AG09309 (cell line): ENCODE data around the gene POGZ.

Experiments
- DNase-seq: peaks from one replicate; pipeline ENCODE4 v3.0.0-alpha.2; 2010; ENCODE audit warnings: low read depth
- H3K4me3 ChIP-seq: 2 replicates; pipeline ENCODE4 v1.5.1; 2011; ENCODE audit warnings: mild to moderate bottlenecking, low read depth, low read length, moderate library complexity; ENCODE audit not compliant: control insufficient read depth
- TF ChIP-seq, protein P1 (sequence below): IDR thresholded peaks from 2 replicates; pipeline ENCODE4 v1.5.1; 2011; ENCODE audit warnings: mild to moderate bottlenecking, low read depth, low read length, inconsistent platforms; ENCODE audit not compliant: insufficient read depth, control insufficient read depth; ENCODE audit errors: missing control alignments

Gene POGZ, protein sequence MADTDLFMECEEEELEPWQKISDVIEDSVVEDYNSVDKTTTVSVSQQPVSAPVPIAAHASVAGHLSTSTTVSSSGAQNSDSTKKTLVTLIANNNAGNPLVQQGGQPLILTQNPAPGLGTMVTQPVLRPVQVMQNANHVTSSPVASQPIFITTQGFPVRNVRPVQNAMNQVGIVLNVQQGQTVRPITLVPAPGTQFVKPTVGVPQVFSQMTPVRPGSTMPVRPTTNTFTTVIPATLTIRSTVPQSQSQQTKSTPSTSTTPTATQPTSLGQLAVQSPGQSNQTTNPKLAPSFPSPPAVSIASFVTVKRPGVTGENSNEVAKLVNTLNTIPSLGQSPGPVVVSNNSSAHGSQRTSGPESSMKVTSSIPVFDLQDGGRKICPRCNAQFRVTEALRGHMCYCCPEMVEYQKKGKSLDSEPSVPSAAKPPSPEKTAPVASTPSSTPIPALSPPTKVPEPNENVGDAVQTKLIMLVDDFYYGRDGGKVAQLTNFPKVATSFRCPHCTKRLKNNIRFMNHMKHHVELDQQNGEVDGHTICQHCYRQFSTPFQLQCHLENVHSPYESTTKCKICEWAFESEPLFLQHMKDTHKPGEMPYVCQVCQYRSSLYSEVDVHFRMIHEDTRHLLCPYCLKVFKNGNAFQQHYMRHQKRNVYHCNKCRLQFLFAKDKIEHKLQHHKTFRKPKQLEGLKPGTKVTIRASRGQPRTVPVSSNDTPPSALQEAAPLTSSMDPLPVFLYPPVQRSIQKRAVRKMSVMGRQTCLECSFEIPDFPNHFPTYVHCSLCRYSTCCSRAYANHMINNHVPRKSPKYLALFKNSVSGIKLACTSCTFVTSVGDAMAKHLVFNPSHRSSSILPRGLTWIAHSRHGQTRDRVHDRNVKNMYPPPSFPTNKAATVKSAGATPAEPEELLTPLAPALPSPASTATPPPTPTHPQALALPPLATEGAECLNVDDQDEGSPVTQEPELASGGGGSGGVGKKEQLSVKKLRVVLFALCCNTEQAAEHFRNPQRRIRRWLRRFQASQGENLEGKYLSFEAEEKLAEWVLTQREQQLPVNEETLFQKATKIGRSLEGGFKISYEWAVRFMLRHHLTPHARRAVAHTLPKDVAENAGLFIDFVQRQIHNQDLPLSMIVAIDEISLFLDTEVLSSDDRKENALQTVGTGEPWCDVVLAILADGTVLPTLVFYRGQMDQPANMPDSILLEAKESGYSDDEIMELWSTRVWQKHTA (N-terminal part only)

DNA sequence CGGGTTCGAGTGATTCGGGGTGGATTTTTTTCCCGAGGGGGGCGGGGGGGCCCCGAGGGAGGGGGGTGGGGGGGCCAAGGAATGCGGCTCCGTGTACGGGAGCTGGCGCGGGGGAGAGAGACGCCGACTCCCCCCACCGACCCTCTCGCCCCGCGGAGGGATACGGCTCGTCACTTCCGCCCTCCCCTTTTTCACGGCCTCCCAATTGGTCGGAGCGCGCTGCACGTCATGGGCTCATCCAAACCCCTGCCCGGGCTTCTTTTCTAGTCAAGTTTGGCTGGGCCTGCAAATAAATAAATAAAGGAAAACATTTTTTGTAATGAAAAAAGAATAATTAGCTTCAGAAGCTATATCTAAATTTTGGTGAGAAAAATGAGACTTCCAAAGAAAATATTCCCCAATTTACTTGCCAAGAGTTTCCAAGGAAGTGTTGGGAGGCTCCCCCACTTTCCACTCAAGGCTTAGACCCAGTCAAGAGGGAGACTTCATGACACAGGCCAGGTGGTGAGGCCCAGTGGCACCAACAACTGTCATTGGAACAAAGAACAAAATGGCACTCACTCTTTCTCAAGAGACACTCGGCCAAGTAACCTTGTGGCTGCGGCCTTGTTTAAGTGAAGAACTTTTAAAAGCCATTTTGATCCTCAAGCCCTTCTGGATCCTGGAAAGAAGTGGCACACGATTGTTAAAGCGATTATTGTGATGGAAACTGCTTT is at the start of gene POGZ:
Gene POGZ, minus strand, starts transcription at position 164 of the 716 bp plus-strand sequence. CDS start 17,290 bp downstream, outside the sequence.
- peak within 1 kb of the TSS; percentile 75 for H3K4me3 ChIP-seq
- peak; percentile 94 for DNase-seq
- TF ChIP-seq, protein P1, sequence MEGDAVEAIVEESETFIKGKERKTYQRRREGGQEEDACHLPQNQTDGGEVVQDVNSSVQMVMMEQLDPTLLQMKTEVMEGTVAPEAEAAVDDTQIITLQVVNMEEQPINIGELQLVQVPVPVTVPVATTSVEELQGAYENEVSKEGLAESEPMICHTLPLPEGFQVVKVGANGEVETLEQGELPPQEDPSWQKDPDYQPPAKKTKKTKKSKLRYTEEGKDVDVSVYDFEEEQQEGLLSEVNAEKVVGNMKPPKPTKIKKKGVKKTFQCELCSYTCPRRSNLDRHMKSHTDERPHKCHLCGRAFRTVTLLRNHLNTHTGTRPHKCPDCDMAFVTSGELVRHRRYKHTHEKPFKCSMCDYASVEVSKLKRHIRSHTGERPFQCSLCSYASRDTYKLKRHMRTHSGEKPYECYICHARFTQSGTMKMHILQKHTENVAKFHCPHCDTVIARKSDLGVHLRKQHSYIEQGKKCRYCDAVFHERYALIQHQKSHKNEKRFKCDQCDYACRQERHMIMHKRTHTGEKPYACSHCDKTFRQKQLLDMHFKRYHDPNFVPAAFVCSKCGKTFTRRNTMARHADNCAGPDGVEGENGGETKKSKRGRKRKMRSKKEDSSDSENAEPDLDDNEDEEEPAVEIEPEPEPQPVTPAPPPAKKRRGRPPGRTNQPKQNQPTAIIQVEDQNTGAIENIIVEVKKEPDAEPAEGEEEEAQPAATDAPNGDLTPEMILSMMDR, result no peak

DNA sequence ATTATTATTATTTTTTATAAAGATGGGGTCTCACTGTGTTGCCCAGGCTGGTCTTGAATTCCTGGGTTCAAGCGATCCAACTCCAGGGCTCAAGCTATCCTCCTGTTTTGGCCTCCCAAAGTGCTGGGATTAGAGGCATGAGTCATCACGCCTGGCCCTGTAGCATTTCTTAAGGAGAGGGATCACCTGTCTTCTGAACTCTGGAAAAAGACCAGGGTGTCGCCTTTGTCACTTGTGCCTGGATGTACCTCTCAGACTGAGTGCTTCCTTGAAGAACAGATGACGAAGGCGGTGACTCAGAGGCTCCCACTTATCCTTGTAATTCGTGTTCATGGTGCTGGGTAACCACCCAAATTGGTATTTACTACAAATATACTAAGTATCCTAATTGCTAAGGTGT is 49.5 kb upstream of the POGZ start:
- no peak overlapping the region for H3K4me3 ChIP-seq
- no peak for DNase-seq
- TF ChIP-seq, protein P1, result no peak

DNA sequence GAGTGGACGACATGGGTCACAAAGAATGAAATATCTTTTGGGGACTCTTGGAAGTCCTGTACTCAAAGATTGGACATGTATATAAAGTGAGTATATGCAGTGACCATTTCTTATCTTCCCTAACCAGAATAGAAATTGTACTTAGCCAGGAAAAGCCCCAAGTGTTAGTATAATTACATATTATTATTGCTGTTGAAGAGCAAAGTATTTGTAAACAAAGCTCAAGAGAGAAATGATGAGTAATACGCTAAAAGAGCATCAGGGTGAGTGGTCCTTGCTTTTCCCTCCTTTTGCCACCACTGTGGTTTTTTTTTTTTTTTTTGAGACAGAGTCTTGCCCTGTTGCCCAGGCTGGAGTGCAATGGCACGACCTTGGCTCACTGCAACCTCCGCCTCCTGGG is 45.5 kb upstream of the POGZ start:
- TF ChIP-seq, protein P1, result no peak
- H3K4me3 ChIP-seq, result no peak overlapping the region
- DNase-seq, result no peak

DNA sequence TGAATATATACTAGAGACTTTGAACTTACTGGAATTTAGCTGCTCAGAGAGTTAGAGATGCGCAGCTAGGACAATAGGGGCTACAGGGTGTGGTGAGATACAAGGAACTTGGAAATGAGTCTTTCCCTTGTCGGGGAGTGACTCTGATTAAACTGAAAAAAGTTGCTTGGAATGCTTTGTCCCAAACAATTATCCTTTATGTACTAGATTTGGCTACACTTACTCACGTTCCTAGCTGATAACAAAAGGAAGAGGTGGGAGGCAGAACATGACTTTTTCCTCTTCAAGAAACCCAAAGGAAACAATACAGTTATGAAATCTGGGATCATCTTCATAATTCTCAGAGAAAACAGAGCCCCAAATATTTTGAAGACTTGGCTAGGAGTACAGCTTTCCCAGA is 45.0 kb upstream of the POGZ start:
- TF ChIP-seq, protein P1, result no peak

DNA sequence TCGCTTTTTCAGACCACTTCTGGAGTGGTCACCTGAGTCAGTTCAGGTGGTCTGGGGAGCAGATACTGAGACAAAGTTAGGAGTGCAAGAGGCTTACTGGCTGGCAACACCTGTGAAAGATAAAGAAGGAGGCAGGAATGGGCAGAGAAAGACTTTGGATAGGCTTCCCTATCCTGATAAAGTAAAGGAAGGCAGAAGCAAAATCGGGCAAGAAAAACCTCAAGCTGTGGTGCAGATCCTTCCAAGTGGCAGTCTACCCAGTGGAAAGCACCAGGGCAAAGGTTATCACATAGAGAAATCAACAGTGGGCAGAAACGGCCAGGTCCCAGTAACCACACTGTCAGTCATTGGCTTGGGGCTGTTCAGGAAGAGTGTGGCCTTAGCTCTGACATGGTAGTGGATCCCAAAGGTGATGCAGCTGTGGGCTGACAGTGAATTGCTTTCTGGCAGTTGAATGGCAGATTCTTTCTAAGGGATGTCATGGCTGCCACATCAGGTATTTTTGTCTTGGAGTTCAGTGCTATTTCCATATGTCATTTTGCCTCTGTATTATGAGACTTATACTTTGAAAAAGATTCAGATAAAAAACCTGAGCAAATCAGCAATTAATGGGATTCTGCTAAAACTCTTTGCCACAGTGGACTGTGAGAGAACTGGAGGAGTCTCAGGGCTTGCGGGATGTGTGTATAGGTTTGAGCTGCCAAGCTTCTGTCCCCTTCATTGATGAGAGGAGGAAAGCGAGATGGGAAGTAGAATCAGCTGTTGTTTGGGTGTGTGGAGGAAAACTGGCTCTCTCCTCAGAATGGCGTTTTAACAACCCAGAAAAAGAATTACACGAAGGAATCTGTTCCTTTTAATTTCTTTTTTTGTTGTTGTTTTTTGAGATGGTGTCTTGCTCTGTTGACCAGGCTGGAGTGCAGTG is 43.8 kb upstream of the POGZ start:
- no peak for DNase-seq
- H3K4me3 ChIP-seq, result no peak overlapping the region
- TF ChIP-seq, protein P1, result no peak

More for the DNA sequence above, 45.0 kb upstream of the POGZ start:
- no peak overlapping the region for H3K4me3 ChIP-seq
- DNase-seq, result no peak
